Endothelial cell of umbilical vein (primary cell): ENCODE measurements around the gene PAOX. TPM values are rescaled to one million over a fixed set of nuclear protein-coding genes. Genes with fewer than 3 reads are reported as not detected.

Experiments used
- BruUV-seq: library from RNA; stranded (reverse); fragments of 400-500 nt; replicated peaks from 2 replicates; lab custom pipeline; 2021; lab: Mats Ljungman, UMichigan
- CTCF ChIA-PET: fragments of 300-600, 350-600 bp; sonication (Branson Sonifier 250); formaldehyde crosslinking; loops from one replicate; lab custom pipeline; 2021; ENCODE audit warnings: antibody characterized with exemption, inconsistent platforms; lab: Charles Lee
- POLR2A ChIA-PET: fragments of 300-600, 350-600 bp; sonication (Branson Sonifier 250); formaldehyde crosslinking; loops from one replicate; lab custom pipeline; 2021; ENCODE audit warnings: antibody characterized with exemption, inconsistent platforms; lab: Charles Lee
- DNase-seq: peaks from one replicate; pipeline ENCODE4 v3.0.0-alpha.2; 2011; ENCODE audit warnings: low read depth, low spot score
- FAIRE-seq: peaks from 2 replicates; lab custom pipeline; 2011; peaks lifted over from hg19 to GRCh38; lab: Jason Lieb, UNC
- H2AFZ ChIP-seq: 2 replicates; pipeline ENCODE4 v1.6.0; 2012; ENCODE audit warnings: low read depth, low read length, control low read depth, inconsistent platforms
- H3K27ac ChIP-seq: 2 replicates; pipeline ENCODE4 v1.5.1; 2011; ENCODE audit warnings: low read depth, mild to moderate bottlenecking, control low read depth, low read length, moderate library complexity; ENCODE audit not compliant: insufficient read depth
- H3K27me3 ChIP-seq, 2 experiments: 2 replicates each; pipeline versions ENCODE4 v1.6.0 to v1.6.1; 2011; ENCODE audit warnings: low read length in 2 of 2, mixed read lengths in 1 of 2; ENCODE audit not compliant: control insufficient read depth in 2 of 2, insufficient read depth in 2 of 2
- H3K36me3 ChIP-seq, 2 experiments: 2 replicates in 1 of 2; 3 replicates in 1 of 2; pipeline ENCODE4 v1.5.1; 2011; ENCODE audit warnings: low read length in 2 of 2, mild to moderate bottlenecking in 1 of 2, moderate library complexity in 1 of 2; ENCODE audit not compliant: control insufficient read depth in 2 of 2, insufficient read depth in 2 of 2; ENCODE audit errors: extremely low read depth in 1 of 2
- H3K4me1 ChIP-seq: 3 replicates; pipeline ENCODE4 v1.5.1; 2011; ENCODE audit warnings: mild to moderate bottlenecking, low read length; ENCODE audit not compliant: control insufficient read depth, insufficient read depth; ENCODE audit errors: extremely low read depth
- H3K4me2 ChIP-seq: 2 replicates; pipeline ENCODE4 v1.6.1; 2011; ENCODE audit warnings: low read length, control low read depth, mixed read lengths; ENCODE audit not compliant: insufficient read depth
- H3K4me3 ChIP-seq, 3 experiments: fragments of 200-600 bp in 1 of 3; sonication (generic), shearing (Covaris generic) in 1 of 3; replicated peaks in 1 of 3; 2 replicates each; pipeline ENCODE4 v1.5.1; 2011 to 2016; ENCODE audit warnings: control low read depth in 3 of 3, low read length in 3 of 3, mild to moderate bottlenecking in 2 of 3, inconsistent platforms in 1 of 3, low read depth in 1 of 3, moderate library complexity in 1 of 3; ENCODE audit not compliant: insufficient read depth in 1 of 3
- H3K79me2 ChIP-seq: 2 replicates; pipeline ENCODE4 v1.6.0; 2012; ENCODE audit warnings: low read length, inconsistent platforms; ENCODE audit not compliant: control insufficient read depth, insufficient read depth
- H3K9ac ChIP-seq: replicated peaks from 2 replicates; pipeline ENCODE3; 2011; ENCODE audit warnings: low read length, control low read depth; ENCODE audit not compliant: insufficient read depth; ENCODE audit errors: extremely low read depth
- H3K9me1 ChIP-seq: replicated peaks from 3 replicates; pipeline ENCODE4 v1.6.0; 2011; ENCODE audit warnings: mild to moderate bottlenecking, low read length; ENCODE audit not compliant: control insufficient read depth, insufficient read depth; ENCODE audit errors: extremely low read depth
- H3K9me3 ChIP-seq: replicated peaks from 2 replicates; pipeline ENCODE4 v1.5.1; 2012; ENCODE audit warnings: low read length, inconsistent platforms; ENCODE audit not compliant: control insufficient read depth, insufficient read depth
- H4K20me1 ChIP-seq: replicated peaks from 2 replicates; pipeline ENCODE3; 2011; ENCODE audit warnings: mild to moderate bottlenecking, low read length; ENCODE audit not compliant: control insufficient read depth, insufficient read depth; ENCODE audit errors: extremely low read depth
- EZH2 ChIP-seq: IDR thresholded peaks from 2 replicates; pipeline ENCODE4 v1.6.1; 2012; ENCODE audit warnings: borderline replicate concordance, low read depth, mild to moderate bottlenecking, moderate library complexity, low read length, inconsistent platforms; ENCODE audit not compliant: severe bottlenecking
- FOS ChIP-seq: IDR thresholded peaks from 2 replicates; pipeline ENCODE4 v1.6.1; 2011; ENCODE audit warnings: mild to moderate bottlenecking, low read length, moderate library complexity, borderline replicate concordance; ENCODE audit not compliant: insufficient read depth
- JUN ChIP-seq: IDR thresholded peaks from 2 replicates; pipeline ENCODE4 v1.6.1; 2011; ENCODE audit warnings: borderline replicate concordance, low read depth; ENCODE audit not compliant: insufficient read length, insufficient read depth
- MYC ChIP-seq: IDR thresholded peaks from one replicate; pipeline ENCODE4 v1.6.1; 2011; ENCODE audit warnings: mild to moderate bottlenecking, low read depth, low read length
- POLR2AphosphoS5 ChIP-seq: IDR thresholded peaks from 2 replicates; pipeline ENCODE4 v1.6.1; 2012; ENCODE audit warnings: low read depth, mild to moderate bottlenecking, control low read depth, low read length, moderate library complexity; ENCODE audit not compliant: insufficient read depth
- dilution Hi-C: fragments of 300-500 bp; cut with MboI; formaldehyde crosslinking; loops from one replicate; pipeline ENCODE4 v1.15.0; 2019; ENCODE audit warnings: low sequenced_read_pairs; ENCODE audit not compliant: extremely low pct_ligation_motif_present
- intact Hi-C: fragments of 100-400 bp; cut with micrococcal nuclease; formaldehyde crosslinking; loops from one replicate; pipeline ENCODE4 v1.10.0; 2022
- polyA plus RNA-seq, 4 experiments: library from polyadenylated mRNA; depleted of rRNA in 3 of 4; stranded (reverse) in 3 of 4; unstranded in 1 of 4; fragments of >200 nt; gene quantifications; 2 replicates each; pipeline versions ENCODE4 v1.2.1 to v1.2.3, GENCODE V29; 2011 to 2012; ENCODE audit warnings: missing spikeins in 1 of 4
- total RNA-seq: library from RNA; stranded (reverse); gene quantifications from 2 replicates; pipeline ENCODE4 v1.2.3, GENCODE V29; 2021
- TF ChIP-seq, protein P1 (sequence below): IDR thresholded peaks from 2 replicates; pipeline ENCODE4 v1.6.1; 2011; ENCODE audit not compliant: insufficient read depth, insufficient read length
- TF ChIP-seq, protein P2 (sequence below), 2 donors: IDR thresholded peaks; 1 replicate in 1 of 2; 2 replicates in 1 of 2; pipeline ENCODE4 v1.5.1; 2011; ENCODE audit warnings: low read length in 2 of 2, mild to moderate bottlenecking in 2 of 2, moderate library complexity in 2 of 2, control low read depth in 1 of 2, inconsistent platforms in 1 of 2, low read depth in 1 of 2; ENCODE audit not compliant: insufficient read depth in 1 of 2; ENCODE audit errors: extremely low read depth in 1 of 2

Gene PAOX
- total and polyA plus RNA-seq, 2 donors (not counting 3 experiments of a cell fraction or from before 2014, with no cell fraction given), result 2.6 to 3.8 TPM

GRCh38 chr10:133381036-133381435, 2.0 kb downstream of the PAOX start:
- DNase-seq, result no peak
- Histone ChIP-seq H3K9ac (no peak overlapping the region), H3K27ac (no peak overlapping the region), H2AFZ (no peak overlapping the region), H3K4me2 (no peak overlapping the region), H3K4me1 (peaks cover 8% of the 10 kb centered on the region), H3K79me2 (no peaks in the 10 kb centered on the region), H4K20me1 (no peaks in the 10 kb centered on the region), H3K36me3 (no peaks in the 10 kb centered on the region), H3K9me3 (no peaks in the 10 kb centered on the region), H3K27me3 (no peaks in the 10 kb centered on the region), H3K9me1 (no peaks in the 10 kb centered on the region), H3K4me3 (no peak overlapping the region)
- no peak for FAIRE-seq
- ChIA-PET CTCF (no interaction called here), POLR2A (no interaction called here)
- no peak for TF ChIP-seq FOS
- TF ChIP-seq, protein P1, sequence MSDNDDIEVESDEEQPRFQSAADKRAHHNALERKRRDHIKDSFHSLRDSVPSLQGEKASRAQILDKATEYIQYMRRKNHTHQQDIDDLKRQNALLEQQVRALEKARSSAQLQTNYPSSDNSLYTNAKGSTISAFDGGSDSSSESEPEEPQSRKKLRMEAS, result no peak
- TF ChIP-seq POLR2AphosphoS5, result no peak
- BruUV-seq, result no TSS peak
- intact Hi-C loops (no loop called here), dilution Hi-C loops (no loop called here)

DNA sequence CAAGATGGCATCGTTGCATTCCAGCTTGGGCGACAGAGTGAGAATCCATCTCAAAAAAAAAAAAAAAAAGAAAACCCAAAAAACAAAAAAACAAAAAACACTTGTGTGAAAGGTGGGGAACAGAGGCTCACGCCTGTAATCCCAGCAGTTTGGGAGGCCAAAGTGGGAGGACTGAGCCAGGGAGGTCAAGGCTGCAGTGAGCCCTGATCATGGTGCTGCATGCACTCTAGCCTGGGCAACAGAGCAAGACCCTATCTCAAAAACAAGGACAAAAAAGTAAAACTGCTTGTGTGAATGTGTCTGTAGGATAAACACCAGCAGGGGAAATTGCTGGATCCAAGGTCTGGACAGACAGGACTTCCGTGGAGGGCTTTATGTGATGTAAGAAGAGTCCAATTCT, 4.5 kb downstream of the PAOX start:
- Histone ChIP-seq H3K4me3 (no peak overlapping the region), H3K4me2 (no peak overlapping the region), H3K9me1 (no peaks in the 10 kb centered on the region), H3K9me3 (no peaks in the 10 kb centered on the region), H2AFZ (no peak overlapping the region), H3K27me3 (no peaks in the 10 kb centered on the region), H3K36me3 (no peaks in the 10 kb centered on the region), H3K9ac (no peak overlapping the region), H4K20me1 (no peaks in the 10 kb centered on the region), H3K27ac (no peak overlapping the region), H3K4me1 (peaks cover 4% of the 10 kb centered on the region), H3K79me2 (no peaks in the 10 kb centered on the region)
- CTCF ChIA-PET, result no interaction called here
- POLR2A ChIA-PET, result no interaction called here
- intact Hi-C loops, result no loop called here
- no TSS peak for BruUV-seq
- TF ChIP-seq FOS, result no peak
- no peak for TF ChIP-seq EZH2
- no peak for TF ChIP-seq MYC
- TF ChIP-seq JUN, result no peak
- TF ChIP-seq, protein P2, sequence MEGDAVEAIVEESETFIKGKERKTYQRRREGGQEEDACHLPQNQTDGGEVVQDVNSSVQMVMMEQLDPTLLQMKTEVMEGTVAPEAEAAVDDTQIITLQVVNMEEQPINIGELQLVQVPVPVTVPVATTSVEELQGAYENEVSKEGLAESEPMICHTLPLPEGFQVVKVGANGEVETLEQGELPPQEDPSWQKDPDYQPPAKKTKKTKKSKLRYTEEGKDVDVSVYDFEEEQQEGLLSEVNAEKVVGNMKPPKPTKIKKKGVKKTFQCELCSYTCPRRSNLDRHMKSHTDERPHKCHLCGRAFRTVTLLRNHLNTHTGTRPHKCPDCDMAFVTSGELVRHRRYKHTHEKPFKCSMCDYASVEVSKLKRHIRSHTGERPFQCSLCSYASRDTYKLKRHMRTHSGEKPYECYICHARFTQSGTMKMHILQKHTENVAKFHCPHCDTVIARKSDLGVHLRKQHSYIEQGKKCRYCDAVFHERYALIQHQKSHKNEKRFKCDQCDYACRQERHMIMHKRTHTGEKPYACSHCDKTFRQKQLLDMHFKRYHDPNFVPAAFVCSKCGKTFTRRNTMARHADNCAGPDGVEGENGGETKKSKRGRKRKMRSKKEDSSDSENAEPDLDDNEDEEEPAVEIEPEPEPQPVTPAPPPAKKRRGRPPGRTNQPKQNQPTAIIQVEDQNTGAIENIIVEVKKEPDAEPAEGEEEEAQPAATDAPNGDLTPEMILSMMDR (IDR thresholded peaks at IDR 0.05; ENCODE audit: extremely low read depth in 1 of 2, insufficient read depth in 1 of 2, low read depth in 1 of 2, low read length in 2 of 2), result no peak
- TF ChIP-seq, protein P1, result no peak
- TF ChIP-seq POLR2AphosphoS5, result no peak
- no peak for FAIRE-seq
- dilution Hi-C loops, result no loop called here
- DNase-seq, result no peak
